Ovary (tissue), 3 donors: ENCODE measurements around the gene ACMSD.

Source experiments
- EP300 ChIP-seq: sonication (generic); formaldehyde crosslinking; IDR thresholded peaks from one replicate; pipeline ENCODE4 v1.6.1; 2017; ENCODE audit warnings: antibody characterized with exemption
- TF ChIP-seq, protein P1 (sequence below), 3 donors: fragments of 450-650 bp in 2 of 3; fragments of 200-600 bp in 1 of 3; IDR thresholded peaks; one replicate each; pipeline versions ENCODE4 v1.5.1 to v1.8.0; 2016 to 2022; ENCODE audit warnings: antibody characterized with exemption in 3 of 3, mild to moderate bottlenecking in 1 of 3
- donor health status: DM: no; HTN: no; CAD: no.

DNA sequence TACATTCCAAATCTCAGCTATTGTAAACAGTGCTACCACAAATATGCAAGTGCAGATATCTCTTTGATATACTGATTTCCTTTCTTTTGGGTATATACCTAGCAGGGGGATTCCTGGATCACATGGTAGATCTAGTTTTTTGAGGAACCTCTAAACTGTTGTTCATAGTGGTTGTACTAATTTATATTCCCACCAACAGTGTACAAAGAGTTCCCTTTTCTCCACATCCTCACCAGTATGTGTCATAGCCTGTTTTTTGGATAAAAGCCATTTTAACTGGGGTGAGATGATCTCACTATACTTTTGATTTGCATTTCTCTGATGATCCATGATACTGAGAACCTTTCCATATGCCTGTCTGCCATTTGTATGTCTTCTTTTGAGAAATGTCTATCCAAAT, 73.9 kb downstream of the ACMSD start:
- TF ChIP-seq, protein P1, sequence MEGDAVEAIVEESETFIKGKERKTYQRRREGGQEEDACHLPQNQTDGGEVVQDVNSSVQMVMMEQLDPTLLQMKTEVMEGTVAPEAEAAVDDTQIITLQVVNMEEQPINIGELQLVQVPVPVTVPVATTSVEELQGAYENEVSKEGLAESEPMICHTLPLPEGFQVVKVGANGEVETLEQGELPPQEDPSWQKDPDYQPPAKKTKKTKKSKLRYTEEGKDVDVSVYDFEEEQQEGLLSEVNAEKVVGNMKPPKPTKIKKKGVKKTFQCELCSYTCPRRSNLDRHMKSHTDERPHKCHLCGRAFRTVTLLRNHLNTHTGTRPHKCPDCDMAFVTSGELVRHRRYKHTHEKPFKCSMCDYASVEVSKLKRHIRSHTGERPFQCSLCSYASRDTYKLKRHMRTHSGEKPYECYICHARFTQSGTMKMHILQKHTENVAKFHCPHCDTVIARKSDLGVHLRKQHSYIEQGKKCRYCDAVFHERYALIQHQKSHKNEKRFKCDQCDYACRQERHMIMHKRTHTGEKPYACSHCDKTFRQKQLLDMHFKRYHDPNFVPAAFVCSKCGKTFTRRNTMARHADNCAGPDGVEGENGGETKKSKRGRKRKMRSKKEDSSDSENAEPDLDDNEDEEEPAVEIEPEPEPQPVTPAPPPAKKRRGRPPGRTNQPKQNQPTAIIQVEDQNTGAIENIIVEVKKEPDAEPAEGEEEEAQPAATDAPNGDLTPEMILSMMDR (IDR thresholded peaks at IDR 0.05) = no peak
- TF ChIP-seq EP300 = no peak
